Endothelial cell of umbilical vein (primary cell): ENCODE measurements around the gene PTPRK. TPM values are rescaled to one million over a fixed set of nuclear protein-coding genes. Genes with fewer than 3 reads are reported as not detected.

Experiments used
- BruUV-seq: library from RNA; stranded (reverse); fragments of 400-500 nt; replicated peaks from 2 replicates; lab custom pipeline; 2021; lab: Mats Ljungman, UMichigan
- CTCF ChIA-PET: fragments of 300-600, 350-600 bp; sonication (Branson Sonifier 250); formaldehyde crosslinking; loops from one replicate; lab custom pipeline; 2021; ENCODE audit warnings: antibody characterized with exemption, inconsistent platforms; lab: Charles Lee
- POLR2A ChIA-PET: fragments of 300-600, 350-600 bp; sonication (Branson Sonifier 250); formaldehyde crosslinking; loops from one replicate; lab custom pipeline; 2021; ENCODE audit warnings: antibody characterized with exemption, inconsistent platforms; lab: Charles Lee
- DNase-seq: peaks from one replicate; pipeline ENCODE4 v3.0.0-alpha.2; 2011; ENCODE audit warnings: low read depth, low spot score
- FAIRE-seq: peaks from 2 replicates; lab custom pipeline; 2011; peaks lifted over from hg19 to GRCh38; lab: Jason Lieb, UNC
- H2AFZ ChIP-seq: 2 replicates; pipeline ENCODE4 v1.6.0; 2012; ENCODE audit warnings: low read depth, low read length, control low read depth, inconsistent platforms
- H3K27ac ChIP-seq: 2 replicates; pipeline ENCODE4 v1.5.1; 2011; ENCODE audit warnings: low read depth, mild to moderate bottlenecking, control low read depth, low read length, moderate library complexity; ENCODE audit not compliant: insufficient read depth
- H3K27me3 ChIP-seq, 2 experiments: 2 replicates each; pipeline versions ENCODE4 v1.6.0 to v1.6.1; 2011; ENCODE audit warnings: low read length in 2 of 2, mixed read lengths in 1 of 2; ENCODE audit not compliant: control insufficient read depth in 2 of 2, insufficient read depth in 2 of 2
- H3K36me3 ChIP-seq, 2 experiments: 2 replicates in 1 of 2; 3 replicates in 1 of 2; pipeline ENCODE4 v1.5.1; 2011; ENCODE audit warnings: low read length in 2 of 2, mild to moderate bottlenecking in 1 of 2, moderate library complexity in 1 of 2; ENCODE audit not compliant: control insufficient read depth in 2 of 2, insufficient read depth in 2 of 2; ENCODE audit errors: extremely low read depth in 1 of 2
- H3K4me1 ChIP-seq: 3 replicates; pipeline ENCODE4 v1.5.1; 2011; ENCODE audit warnings: mild to moderate bottlenecking, low read length; ENCODE audit not compliant: control insufficient read depth, insufficient read depth; ENCODE audit errors: extremely low read depth
- H3K4me2 ChIP-seq: 2 replicates; pipeline ENCODE4 v1.6.1; 2011; ENCODE audit warnings: low read length, control low read depth, mixed read lengths; ENCODE audit not compliant: insufficient read depth
- H3K4me3 ChIP-seq, 3 experiments: fragments of 200-600 bp in 1 of 3; sonication (generic), shearing (Covaris generic) in 1 of 3; replicated peaks in 1 of 3; 2 replicates each; pipeline ENCODE4 v1.5.1; 2011 to 2016; ENCODE audit warnings: control low read depth in 3 of 3, low read length in 3 of 3, mild to moderate bottlenecking in 2 of 3, inconsistent platforms in 1 of 3, low read depth in 1 of 3, moderate library complexity in 1 of 3; ENCODE audit not compliant: insufficient read depth in 1 of 3
- H3K79me2 ChIP-seq: 2 replicates; pipeline ENCODE4 v1.6.0; 2012; ENCODE audit warnings: low read length, inconsistent platforms; ENCODE audit not compliant: control insufficient read depth, insufficient read depth
- H3K9ac ChIP-seq: replicated peaks from 2 replicates; pipeline ENCODE3; 2011; ENCODE audit warnings: low read length, control low read depth; ENCODE audit not compliant: insufficient read depth; ENCODE audit errors: extremely low read depth
- H3K9me1 ChIP-seq: replicated peaks from 3 replicates; pipeline ENCODE4 v1.6.0; 2011; ENCODE audit warnings: mild to moderate bottlenecking, low read length; ENCODE audit not compliant: control insufficient read depth, insufficient read depth; ENCODE audit errors: extremely low read depth
- H3K9me3 ChIP-seq: replicated peaks from 2 replicates; pipeline ENCODE4 v1.5.1; 2012; ENCODE audit warnings: low read length, inconsistent platforms; ENCODE audit not compliant: control insufficient read depth, insufficient read depth
- H4K20me1 ChIP-seq: replicated peaks from 2 replicates; pipeline ENCODE3; 2011; ENCODE audit warnings: mild to moderate bottlenecking, low read length; ENCODE audit not compliant: control insufficient read depth, insufficient read depth; ENCODE audit errors: extremely low read depth
- CTCF ChIP-seq, 2 donors: IDR thresholded peaks; 1 replicate in 1 of 2; 2 replicates in 1 of 2; pipeline ENCODE4 v1.5.1; 2011; ENCODE audit warnings: low read length in 2 of 2, mild to moderate bottlenecking in 2 of 2, moderate library complexity in 2 of 2, control low read depth in 1 of 2, inconsistent platforms in 1 of 2, low read depth in 1 of 2; ENCODE audit not compliant: insufficient read depth in 1 of 2; ENCODE audit errors: extremely low read depth in 1 of 2
- EZH2 ChIP-seq: IDR thresholded peaks from 2 replicates; pipeline ENCODE4 v1.6.1; 2012; ENCODE audit warnings: borderline replicate concordance, low read depth, mild to moderate bottlenecking, moderate library complexity, low read length, inconsistent platforms; ENCODE audit not compliant: severe bottlenecking
- FOS ChIP-seq: IDR thresholded peaks from 2 replicates; pipeline ENCODE4 v1.6.1; 2011; ENCODE audit warnings: mild to moderate bottlenecking, low read length, moderate library complexity, borderline replicate concordance; ENCODE audit not compliant: insufficient read depth
- GATA2 ChIP-seq: IDR thresholded peaks from 2 replicates; pipeline ENCODE4 v1.7.0; 2011; ENCODE audit warnings: low read depth, mild to moderate bottlenecking, moderate library complexity, mixed read lengths, low read length; ENCODE audit not compliant: insufficient read length, insufficient read depth
- JUN ChIP-seq: IDR thresholded peaks from 2 replicates; pipeline ENCODE4 v1.6.1; 2011; ENCODE audit warnings: borderline replicate concordance, low read depth; ENCODE audit not compliant: insufficient read length, insufficient read depth
- MYC ChIP-seq: IDR thresholded peaks from one replicate; pipeline ENCODE4 v1.6.1; 2011; ENCODE audit warnings: mild to moderate bottlenecking, low read depth, low read length
- POLR2A ChIP-seq: IDR thresholded peaks from 2 replicates; pipeline ENCODE4 v1.6.1; 2012; ENCODE audit warnings: low read depth, mild to moderate bottlenecking, control low read depth, low read length
- POLR2AphosphoS5 ChIP-seq: IDR thresholded peaks from 2 replicates; pipeline ENCODE4 v1.6.1; 2012; ENCODE audit warnings: low read depth, mild to moderate bottlenecking, control low read depth, low read length, moderate library complexity; ENCODE audit not compliant: insufficient read depth
- dilution Hi-C: fragments of 300-500 bp; cut with MboI; formaldehyde crosslinking; loops from one replicate; pipeline ENCODE4 v1.15.0; 2019; ENCODE audit warnings: low sequenced_read_pairs; ENCODE audit not compliant: extremely low pct_ligation_motif_present
- intact Hi-C: fragments of 100-400 bp; cut with micrococcal nuclease; formaldehyde crosslinking; loops from one replicate; pipeline ENCODE4 v1.10.0; 2022
- polyA plus RNA-seq, 4 experiments: library from polyadenylated mRNA; depleted of rRNA in 3 of 4; stranded (reverse) in 3 of 4; unstranded in 1 of 4; fragments of >200 nt; gene quantifications; 2 replicates each; pipeline versions ENCODE4 v1.2.1 to v1.2.3, GENCODE V29; 2011 to 2012; ENCODE audit warnings: missing spikeins in 1 of 4
- total RNA-seq: library from RNA; stranded (reverse); gene quantifications from 2 replicates; pipeline ENCODE4 v1.2.3, GENCODE V29; 2021
- TF ChIP-seq, protein P1 (sequence below): IDR thresholded peaks from 2 replicates; pipeline ENCODE4 v1.6.1; 2011; ENCODE audit not compliant: insufficient read depth, insufficient read length

PTPRK gene
- total and polyA plus RNA-seq, 2 donors (not counting 3 experiments of a cell fraction or from before 2014, with no cell fraction given), result 15.2 to 74.0 TPM

DNA sequence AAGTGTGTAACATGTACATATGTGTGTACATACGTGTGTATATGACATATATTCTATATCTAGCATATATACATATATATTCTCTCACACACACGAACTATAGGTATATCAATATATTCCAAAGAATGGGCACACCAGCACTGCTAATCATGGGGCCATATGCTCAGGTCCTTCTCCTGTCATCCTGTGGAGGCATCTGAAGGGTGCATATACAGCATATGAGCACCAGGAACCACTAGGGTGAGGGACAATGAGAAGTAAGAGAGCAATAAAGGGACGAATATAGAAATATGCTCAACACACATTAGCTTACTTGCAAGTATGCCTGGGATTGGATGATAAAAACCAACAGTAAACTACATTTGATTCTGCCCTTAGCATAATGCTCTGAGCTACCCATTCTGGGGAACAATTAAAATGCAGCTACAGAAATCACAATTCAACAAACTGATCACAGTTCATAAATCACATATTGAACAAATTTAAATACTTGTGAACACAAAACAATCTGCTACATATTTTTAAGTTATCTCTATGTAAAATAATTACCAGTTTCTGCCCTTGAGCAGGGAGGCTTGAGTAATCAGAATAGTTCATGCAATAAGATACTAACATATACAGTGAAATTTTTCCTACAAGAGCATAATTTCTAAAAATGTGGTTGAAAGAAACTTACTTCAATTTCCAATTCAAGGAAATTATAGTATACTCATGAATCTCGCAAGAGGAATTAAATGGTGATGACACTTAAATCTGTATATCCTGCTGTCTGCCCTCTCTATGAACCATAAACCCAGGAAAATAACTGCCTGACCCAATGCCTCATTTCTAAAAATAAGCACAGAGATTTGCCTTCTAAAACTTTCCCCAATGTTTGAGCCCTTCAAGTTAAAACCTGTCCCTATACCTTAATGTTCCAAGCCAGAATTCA, 347.4 kb downstream of the PTPRK start:
- TF ChIP-seq EZH2, result no peak
- no peak for TF ChIP-seq FOS
- no peak for TF ChIP-seq MYC
- no peak for TF ChIP-seq POLR2A
- no peak for TF ChIP-seq GATA2
- no peak for TF ChIP-seq CTCF (IDR thresholded peaks at IDR 0.05; ENCODE audit: extremely low read depth in 1 of 2, insufficient read depth in 1 of 2, low read depth in 1 of 2, low read length in 2 of 2)
- TF ChIP-seq JUN, result no peak
- TF ChIP-seq, protein P1, sequence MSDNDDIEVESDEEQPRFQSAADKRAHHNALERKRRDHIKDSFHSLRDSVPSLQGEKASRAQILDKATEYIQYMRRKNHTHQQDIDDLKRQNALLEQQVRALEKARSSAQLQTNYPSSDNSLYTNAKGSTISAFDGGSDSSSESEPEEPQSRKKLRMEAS, result no peak
- TF ChIP-seq POLR2AphosphoS5, result no peak
- H4K20me1 ChIP-seq, result no peaks in the 10 kb centered on the region
- no peak overlapping the region for H3K27ac ChIP-seq
- DNase-seq, result no peak
- CTCF ChIA-PET, result no interaction called here
- no peaks in the 10 kb centered on the region for H3K4me1 ChIP-seq
- no peak overlapping the region for H3K4me3 ChIP-seq
- no peaks in the 10 kb centered on the region for H3K27me3 ChIP-seq
- no peaks in the 10 kb centered on the region for H3K9me3 ChIP-seq
- H3K79me2 ChIP-seq, result no peaks in the 10 kb centered on the region
- intact Hi-C loops, result no loop called here
- H3K4me2 ChIP-seq, result no peak overlapping the region
- POLR2A ChIA-PET, result no interaction called here
- FAIRE-seq, result no peak
- H2AFZ ChIP-seq, result no peak overlapping the region
- no peak overlapping the region for H3K9ac ChIP-seq
- H3K9me1 ChIP-seq, result no peaks in the 10 kb centered on the region
- dilution Hi-C loops, result no loop called here
- no TSS peak for BruUV-seq
- no peaks in the 10 kb centered on the region for H3K36me3 ChIP-seq
